GM12874 (cell line): ENCODE measurements around the gene CNMD.

Source experiments
- TF ChIP-seq, protein P1 (sequence below): IDR thresholded peaks from 2 replicates; pipeline ENCODE4 v1.5.1; 2011; ENCODE audit warnings: low read depth, mild to moderate bottlenecking, control low read depth, low read length, moderate library complexity; ENCODE audit not compliant: insufficient read depth

CNMD gene

DNA sequence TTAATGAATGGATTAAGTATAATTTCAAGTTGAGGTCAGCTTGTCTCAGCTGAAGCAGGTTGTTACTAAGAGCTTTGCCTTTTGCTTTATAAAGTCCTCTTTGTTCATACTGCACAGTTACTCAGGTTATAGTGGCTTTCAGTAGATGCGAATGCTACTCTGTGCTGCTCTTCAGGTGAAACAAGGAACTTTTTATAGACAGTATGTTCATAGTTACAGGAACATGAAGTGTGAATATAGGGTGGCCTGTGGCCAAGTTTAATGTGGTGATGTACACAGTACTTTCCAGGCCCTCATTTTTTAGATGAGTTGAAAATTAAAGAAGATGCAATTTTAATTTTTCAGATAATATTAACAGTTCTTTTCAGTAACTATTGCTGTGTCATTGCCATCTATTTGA lies 66.2 kb downstream of the CNMD start:
- TF ChIP-seq, protein P1, sequence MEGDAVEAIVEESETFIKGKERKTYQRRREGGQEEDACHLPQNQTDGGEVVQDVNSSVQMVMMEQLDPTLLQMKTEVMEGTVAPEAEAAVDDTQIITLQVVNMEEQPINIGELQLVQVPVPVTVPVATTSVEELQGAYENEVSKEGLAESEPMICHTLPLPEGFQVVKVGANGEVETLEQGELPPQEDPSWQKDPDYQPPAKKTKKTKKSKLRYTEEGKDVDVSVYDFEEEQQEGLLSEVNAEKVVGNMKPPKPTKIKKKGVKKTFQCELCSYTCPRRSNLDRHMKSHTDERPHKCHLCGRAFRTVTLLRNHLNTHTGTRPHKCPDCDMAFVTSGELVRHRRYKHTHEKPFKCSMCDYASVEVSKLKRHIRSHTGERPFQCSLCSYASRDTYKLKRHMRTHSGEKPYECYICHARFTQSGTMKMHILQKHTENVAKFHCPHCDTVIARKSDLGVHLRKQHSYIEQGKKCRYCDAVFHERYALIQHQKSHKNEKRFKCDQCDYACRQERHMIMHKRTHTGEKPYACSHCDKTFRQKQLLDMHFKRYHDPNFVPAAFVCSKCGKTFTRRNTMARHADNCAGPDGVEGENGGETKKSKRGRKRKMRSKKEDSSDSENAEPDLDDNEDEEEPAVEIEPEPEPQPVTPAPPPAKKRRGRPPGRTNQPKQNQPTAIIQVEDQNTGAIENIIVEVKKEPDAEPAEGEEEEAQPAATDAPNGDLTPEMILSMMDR = no peak

DNA sequence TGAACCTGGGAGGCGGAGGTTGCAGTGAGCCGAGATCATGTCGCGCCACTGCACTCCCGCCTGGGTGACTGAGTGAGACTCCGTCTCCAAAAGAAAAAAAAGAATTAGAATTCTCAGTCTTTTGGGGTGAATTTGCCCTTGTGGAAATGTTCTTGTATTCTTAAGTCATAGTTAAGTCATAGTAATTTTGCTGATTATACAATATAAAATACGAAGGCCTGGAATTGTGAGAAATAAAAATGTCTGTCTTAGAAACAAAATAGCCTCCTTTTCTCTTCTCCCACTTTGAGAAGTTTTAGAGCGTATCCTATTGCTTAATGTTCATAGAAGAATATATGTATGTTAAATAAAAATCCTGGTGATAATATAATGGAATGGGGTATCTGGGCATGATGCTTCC lies 68.9 kb downstream of the CNMD start:
- TF ChIP-seq, protein P1 = no peak

DNA sequence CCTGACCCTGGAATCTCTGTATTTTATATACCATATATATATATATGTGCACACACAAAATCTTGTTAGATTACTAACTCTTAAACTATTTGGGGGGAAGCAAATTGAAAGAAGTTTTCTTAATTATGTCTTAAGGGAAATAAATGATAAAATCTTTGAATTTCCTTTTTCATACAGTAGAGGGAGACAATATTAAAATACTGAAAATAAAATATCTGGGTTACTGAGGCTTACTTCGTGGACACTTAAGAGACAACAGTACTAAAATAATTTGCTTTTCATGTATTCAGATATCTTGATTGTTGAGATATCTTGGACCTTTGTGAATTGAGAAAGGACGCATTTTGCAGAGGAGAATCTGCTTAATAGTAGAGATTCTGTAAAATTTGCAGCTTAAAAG lies 69.9 kb downstream of the CNMD start:
- TF ChIP-seq, protein P1 = no peak

DNA sequence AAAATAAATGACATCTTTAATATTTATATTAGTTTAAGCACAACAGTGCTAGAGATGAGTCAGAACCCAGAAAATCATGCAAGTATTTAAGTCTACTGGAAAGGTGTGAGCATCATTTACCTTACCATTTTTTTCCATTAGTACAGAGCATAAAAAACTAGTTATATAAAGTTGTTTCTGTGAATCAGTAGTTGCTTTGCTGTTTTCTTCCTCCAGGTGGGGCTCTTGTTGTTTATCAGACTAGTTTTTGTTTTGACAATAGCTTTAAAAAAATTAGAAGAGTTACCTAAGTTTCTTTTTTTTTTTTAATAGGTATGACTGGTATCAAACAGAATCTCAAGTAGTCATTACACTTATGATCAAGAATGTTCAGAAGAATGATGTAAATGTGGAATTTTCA lies 74.3 kb downstream of the CNMD start:
- TF ChIP-seq, protein P1 = no peak; the same call in 1 of the 2 replicates

DNA sequence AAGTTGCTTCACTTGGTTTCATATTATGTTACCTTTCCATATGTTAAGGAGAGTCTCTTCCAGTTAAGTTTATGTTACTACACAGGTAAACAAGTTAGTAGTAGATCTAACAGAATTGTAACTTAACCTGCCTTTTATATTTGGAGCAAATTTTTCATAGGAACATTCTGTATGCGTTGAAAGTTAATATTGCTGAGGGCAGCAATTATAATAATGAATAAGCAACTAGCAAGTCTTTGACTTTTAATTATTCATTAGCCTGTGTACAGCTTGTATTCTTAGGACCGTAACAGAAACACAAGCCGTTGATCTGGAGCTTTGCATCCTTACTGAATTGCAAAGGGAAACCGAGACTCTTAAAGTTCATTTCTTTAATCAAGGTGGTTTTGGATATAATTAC lies 75.3 kb downstream of the CNMD start:
- TF ChIP-seq, protein P1 = no peak

DNA sequence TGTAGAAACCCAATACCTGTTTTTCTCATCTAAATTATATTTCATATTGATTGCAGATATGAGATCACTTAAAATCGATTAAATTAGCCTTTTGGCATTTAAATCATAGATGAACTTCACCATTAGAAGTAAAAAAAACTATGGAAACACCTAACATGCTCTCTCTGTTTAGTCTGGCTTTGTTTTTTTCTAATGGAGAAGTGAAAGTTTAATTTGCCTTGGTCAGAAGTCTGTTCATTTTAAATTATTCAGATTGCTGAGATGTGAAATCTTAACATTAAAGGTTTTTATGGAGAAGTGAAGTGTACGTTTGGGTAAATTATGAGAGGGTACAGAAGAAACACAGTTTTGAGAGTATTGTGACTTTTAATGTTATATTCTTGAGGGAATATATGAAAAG lies 80.3 kb downstream of the CNMD start:
- TF ChIP-seq, protein P1 = no peak
